ENCODE measurements around the gene ABCD3.
A peak's percentile ranks its signal among the peaks of the same experiment; 100 is the strongest.
"Not testable (repeated sequence)": the region's sequence is repeated elsewhere in the genome, so short reads cannot be mapped to it uniquely, and the experiment has no call there.

The ABCD3 gene

DNA sequence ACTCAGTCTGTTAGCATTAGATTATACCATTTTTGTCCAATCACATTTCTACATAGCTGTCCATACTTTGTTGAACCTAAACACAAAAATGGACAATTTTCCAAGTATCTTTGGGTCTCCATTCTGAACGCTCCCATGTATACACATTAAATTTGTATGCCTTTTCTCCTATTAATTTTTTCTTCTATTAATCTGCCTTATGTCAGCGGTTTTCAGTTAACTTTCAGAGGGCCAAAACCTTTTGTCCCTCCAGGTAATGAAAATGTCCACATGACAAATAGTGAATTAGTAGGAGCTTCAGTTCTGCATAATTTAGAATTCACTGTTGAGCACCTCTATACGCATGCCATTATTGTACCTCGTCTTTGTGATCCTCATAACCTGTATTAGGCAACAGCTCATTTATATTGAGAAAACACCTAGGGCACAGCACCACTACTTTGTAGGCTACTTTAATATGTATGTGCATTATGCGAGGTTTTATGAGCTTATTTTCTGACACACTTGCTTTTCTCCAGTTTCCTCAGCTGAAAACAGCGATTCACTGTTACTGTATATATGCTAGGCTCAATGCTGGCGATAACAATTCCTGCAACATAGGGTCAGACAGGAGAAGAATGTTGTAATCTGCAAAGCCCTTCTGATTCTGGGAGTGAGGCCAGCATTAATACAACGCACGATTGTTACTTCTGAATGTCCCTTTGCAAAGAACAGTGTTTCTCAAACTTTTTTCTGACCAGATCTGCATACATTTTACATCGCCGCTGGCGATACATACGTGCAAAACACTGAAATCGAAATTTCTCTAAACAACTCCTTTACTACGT is 1.1 kb upstream of the ABCD3 start:
- DNase-seq: no peak

DNA sequence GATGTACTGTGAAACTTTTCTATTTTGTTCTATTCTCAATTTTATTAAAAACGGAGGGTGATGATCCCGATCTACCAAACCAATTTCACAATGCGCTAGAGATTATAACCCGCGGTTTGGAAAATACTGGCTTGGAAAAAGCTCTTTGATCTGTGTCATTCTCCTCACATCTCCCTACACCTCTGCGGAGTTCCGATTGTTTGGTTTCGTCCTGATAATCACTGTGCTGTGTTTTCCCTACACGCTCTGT is 536 bp upstream of the ABCD3 start:
- DNase-seq: no peak

DNA sequence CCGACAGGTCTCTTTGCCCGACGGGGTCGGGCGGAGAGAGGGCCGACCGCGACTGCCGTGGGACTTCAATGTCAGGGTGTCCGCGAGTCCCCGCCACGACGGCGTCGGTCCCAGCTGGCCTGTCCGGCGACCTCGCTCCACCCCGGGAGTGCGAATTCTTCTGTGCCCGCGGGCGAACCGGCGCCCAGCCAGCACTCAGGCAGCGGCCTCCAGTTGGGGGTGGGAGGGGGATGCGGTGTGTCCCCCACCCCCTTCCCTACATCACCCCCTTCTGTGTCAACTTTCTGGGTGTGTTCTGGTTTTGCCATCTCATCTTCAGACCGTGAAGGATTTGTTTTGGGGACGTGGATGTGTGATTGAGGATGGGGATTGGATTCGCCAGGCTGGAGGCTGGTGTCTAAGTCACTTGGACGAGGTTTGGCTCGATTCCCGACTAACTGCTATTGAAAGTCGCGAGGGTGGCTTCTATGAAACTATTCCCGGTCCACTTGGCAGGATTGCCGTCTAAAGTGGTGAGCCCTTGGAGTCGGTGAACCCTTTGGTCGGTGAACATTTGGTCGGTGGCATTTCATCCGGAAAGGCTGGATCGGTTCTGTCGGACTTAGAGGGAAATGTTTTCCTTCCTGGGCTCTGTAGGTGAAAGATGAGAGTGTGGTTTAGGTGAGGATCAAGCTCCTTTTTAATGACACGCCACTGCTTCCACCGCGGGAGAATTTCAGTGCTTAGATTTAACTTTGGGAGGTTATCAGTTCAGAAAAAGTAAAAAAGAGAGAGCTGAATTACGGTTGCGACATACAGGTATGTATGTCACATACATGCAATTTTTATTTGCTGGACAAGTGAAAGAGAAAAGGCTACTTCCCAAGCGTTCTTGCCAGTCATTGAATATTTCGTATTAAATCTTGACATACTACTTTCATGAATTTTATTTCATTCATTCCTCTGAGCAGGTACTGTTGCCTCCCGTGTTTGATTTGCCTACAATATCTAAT is 771 bp downstream of the ABCD3 start:
- DNase-seq: peak in 1 of 2 donors; percentile 19

DNA sequence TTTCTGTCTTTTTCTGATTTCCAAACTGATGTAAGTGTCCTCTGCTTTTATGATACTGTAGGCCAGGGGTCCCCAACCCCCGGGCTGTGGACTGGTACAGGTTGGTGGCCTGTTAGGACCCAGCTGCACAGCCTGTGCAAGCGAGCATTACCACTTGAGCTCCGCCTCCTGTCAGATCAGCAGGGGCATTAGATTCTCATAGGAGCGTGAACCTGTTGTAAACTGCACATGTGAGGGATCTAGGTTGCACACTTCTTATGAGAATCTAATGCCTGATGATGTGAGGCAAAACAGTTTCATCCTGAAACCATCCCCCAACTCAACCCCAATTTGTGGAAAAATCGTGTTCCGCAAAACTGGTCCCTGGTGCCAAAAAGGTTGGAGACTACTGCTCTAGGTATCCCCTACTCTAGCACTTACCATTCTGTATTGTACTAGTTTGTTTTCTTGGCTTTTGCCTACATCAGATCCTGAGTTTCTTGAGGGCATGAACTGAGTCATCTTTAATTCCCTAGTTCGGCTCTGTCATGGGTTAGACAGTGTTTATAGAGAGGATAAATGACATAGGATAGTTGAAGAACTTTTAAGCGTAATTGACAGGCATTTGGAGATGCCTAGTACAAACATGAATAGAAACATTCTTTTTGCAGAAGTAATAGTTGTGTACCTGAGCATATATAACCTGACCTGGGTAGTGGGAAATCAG is 4.1 kb downstream of the ABCD3 start:
- DNase-seq: no peak

DNA sequence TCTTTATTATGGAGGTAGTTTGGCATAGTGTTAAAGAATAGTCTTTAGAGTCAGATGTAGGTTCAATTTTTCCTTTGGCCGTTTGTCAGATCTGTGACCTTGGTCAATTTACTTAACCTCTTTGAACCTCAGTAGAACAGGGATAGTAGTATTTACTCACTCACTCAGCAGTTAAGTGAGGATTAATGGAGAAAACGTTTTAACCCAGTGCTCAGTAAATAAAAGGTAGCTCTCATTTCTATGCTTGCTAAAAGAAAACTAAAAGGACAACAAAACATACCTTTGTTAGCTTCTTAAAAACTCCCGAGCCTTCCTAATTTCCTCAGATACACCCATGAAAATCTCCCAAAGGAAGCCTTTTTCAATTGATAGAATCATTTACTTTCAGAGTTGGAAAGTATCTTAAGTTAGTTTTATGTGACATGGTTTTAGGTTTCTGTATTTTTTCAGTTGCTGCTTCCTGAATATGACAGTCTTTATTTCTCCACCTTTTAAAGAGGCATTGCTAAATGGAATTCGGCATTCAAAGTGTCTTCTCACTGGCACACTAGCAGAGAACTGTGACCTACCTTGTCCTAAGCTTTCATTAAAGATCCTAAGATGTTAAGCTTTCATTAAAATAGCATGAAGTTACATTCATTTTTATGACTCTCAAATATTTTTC is 7.8 kb downstream of the ABCD3 start:
- DNase-seq: no peak

DNA sequence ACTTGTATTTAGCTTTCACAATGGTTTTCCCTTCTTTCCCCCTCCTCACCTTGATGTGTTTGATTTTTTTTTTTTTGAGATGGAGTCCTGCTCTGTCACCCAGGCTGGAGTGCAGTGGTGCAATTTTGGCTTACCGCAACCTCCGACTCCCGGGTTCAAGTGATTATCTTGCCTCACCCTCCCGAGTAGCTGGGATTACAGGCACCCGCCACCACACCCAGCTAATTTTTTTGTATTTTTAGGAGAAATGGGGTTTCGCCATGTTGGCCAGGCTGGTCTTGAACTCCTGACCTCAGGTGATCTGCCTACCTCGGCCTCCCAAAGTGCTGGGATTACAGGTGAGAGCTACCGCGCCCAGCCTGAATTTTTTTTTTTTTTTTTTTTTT is 8.3 kb downstream of the ABCD3 start:
- DNase-seq: not testable (repeated sequence)

DNA sequence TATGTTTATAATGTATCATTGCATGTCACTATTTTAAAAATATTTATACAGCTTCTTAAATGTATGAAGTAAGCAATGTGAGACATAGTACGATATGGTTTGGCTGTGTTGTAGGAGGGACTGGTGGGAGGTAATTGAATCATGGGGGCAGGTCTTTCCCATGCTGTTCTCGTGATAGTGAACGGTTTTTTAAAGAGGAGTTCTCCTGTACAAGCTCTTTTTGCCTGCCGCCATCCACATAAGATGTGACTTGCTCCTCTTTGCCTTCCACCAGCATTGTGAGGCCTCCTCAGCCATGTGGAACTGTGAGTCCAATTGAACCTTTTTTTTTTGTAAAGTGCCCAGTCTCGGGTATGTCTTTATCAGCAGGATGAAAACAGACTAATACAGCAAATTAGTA is 10.3 kb downstream of the ABCD3 start:
- no peak for DNase-seq

DNA sequence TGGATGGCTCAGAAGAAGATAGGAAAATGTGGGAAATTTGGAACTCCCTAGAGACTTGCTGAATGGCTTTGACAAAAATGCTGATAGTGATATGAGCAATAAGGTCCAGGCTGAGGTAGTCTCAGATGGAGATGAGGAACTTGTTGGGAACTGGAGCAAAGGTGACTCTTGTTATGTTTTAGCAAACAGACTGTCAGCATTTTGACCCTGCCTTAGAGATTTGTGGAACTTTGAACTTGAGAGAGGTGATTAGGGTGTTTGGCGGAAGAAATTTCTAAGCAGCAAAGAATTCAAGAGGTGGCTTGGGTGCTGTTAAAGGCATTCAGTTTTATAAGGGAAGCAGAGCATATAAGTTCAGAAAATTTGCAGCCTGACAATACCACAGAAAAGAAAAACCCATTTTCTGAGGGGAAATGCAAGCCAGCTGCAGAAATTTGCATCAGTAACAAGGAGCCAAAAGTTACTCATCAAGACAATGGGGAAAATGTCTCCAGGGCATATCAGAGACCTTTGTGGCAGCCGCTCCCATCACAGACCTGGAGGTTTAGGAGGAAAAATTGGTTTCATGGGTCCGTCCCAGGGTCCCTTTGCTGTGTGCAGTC is 10.8 kb downstream of the ABCD3 start:
- not testable (repeated sequence) for DNase-seq

DNA sequence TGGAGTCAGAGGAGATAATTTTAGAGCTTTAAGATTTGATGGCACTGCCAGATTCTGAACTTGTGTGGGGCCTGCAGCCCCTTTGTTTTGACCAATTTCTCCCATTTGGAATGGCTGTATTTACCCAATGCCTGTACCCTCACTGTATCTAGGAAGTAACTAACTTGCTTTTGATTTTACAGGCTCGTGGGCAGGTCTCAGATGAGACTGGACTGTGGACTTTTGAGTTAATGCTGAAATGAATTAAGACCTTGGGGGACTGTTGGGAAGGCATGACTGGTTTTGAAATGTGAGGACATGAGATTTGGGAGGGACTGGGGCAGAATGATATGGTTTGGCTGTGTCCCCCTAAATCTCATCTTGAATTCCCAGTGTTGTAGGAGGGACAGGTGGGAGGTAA is 11.9 kb downstream of the ABCD3 start:
- not testable (repeated sequence) for DNase-seq

DNA sequence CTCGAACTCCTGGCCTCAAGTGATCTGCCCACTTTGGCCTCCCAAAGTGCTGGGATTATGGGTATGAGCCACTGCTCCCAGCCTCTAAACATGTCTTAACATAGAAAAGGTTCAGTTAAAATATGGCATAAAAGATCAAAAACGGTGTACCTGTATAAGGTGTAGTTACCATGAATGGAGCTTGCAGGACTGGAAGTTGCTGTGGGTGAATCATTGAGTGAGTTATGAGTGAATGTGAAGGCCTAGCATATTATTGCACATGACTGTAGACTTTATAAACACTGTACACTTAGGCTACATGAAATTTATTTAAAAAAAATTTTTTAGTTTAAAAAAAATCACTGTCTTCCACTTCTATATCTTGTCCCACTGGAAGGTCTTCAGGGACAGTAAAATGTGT is 15.7 kb downstream of the ABCD3 start:
- no peak for DNase-seq

DNA sequence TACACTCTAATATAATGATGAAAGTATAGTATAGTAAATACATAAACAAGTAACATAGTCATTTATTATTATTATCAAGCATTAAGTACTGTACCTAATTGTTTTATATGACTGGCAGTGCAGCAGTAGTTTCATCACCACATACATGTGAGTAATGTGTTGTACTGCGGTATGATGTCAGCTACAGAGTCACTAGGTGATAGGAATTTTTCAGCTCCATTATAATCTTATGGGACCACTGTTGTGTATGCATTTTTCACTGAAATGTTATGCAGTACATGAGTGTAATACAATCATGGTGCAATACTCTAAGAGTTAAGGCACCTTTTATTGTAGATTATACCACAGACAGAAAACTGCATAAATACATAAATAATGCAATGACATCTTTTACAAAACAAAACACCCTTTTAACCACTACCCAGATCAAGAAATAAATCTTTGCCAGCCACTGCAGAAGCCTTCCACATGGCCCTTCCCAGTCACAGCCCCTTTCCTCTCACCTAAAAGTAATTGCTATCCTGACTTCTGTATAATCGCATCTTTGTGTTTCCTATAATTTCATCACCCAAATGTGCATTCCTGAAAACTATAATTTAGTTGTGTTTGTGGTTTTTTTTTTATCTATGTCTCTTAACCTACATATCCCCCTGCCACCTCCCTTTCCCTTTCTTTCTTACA is 16.3 kb downstream of the ABCD3 start:
- no peak for DNase-seq

DNA sequence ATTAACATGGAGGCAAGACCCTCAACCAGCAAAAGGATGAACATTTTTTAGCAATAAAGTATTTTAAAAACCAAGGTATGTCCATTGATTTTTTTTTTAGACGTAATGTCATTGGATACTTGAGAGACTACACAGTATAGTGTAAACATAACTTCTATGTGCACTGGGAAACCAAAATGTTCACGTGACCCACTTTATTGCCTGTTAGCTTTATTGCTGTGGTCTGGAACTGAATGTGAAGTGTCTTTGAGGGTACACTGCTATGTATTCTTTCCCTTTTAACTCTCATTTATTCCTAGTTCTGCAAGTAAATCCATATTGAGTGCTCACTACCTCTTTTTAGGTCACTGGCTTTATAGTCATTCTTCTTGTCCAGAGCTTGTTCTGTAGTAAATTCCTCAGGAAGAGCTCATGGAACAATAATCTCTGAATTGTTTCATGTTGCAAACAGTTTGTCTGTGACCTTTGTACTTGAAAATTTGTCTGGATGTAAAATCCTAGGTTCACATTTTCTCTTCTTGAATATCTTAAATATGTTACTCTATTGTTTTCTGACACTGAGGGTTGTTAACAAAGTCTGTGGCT is 20.6 kb downstream of the ABCD3 start:
- DNase-seq: no peak

DNA sequence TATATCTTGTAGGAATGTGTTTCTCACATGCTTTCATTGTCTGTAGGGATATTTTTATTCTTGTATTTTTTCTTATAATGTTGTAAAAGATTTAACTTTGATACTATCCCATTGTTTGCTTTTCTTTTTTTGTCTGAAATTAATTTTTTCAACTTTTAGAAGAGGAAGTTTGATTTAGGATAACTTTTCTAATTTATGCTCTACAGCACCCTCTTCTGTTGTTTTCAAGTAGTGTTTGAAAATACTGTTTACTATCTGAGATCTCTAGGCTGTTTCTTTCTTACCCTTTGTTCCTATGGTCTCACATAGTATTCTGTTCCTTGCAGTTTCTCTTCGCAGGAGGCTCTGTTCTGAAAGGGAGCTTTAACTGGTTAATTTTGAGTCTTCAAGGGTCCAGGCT is 21.9 kb downstream of the ABCD3 start:
- no peak for DNase-seq

DNA sequence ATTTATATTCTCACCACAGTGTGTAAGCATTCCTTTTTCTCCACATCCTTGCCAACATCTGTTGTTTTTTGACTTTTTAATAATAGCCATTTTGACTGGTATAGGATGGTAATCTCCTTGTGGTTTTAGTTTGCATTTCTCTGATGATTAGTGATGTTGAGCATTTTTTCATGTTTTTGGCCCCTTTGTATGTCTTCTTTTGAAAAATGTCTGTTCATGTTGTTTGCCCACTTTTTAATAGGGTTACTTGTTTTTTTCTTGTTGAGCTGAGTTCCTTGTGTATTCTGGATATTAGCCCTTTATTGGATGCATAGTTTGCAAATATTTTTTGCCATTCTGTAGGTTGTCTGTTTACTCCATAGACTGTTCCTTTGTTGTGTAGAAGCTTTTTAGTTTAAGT is 24.9 kb downstream of the ABCD3 start:
- not testable (repeated sequence) for DNase-seq

DNA sequence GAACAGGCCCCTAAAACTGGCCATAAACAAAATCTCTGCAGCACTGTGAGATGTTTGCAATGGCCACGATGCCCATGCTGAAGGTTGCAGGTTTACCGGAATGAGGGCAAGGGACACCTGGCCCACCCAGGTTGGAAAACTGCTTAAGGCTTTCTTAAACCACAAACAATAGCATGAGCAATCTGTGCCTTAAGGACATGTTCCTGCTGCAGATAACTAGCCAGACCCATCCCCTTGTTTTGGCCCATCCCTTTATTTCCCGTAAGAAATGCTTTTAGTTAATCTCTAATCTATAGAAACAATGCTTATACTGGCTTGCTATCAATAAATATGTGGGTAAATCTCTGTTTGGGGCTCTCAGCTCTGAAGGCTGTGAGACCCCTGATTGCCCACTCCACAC is 26.6 kb downstream of the ABCD3 start:
- DNase-seq: not testable (repeated sequence)

DNA sequence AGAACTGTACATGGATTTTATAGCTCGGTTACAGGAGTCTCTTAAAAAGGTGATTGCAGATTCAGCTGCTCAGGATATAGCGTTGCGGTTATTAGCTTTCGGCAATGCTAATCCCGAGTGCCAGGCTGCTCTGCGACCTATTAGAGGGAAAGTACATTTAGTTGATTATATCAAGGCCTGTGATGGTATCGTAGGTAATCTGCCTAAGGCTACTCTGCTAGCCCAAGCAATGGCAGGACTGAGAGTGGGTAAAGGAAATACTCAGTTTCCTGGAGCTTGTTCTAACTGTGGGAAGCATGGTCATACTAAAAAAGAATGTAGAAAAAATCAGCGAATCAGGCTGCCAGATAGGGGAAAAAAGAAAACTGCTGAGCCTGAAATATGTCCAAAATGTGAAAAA is 27.5 kb downstream of the ABCD3 start:
- DNase-seq: not testable (repeated sequence)

DNA sequence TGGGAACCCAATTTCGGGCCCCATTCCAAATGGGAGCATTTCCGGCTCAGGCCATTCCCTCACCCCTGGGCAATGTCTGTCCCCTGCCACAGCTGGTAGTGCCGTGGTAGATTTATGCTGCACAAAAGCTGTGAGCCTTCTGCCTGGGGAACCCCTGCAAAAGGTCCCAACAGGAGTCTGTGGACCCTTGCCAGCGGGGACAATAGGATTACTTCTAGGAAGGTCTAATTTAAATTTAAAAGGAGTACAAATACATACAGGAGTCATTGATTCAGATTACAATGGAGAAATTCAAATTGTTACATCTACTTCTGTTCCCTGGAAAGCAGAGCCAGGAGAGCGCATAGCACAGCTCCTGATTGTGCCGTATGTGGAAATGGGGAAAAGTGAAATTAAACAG is 28.0 kb downstream of the ABCD3 start:
- DNase-seq: not testable (repeated sequence)

DNA sequence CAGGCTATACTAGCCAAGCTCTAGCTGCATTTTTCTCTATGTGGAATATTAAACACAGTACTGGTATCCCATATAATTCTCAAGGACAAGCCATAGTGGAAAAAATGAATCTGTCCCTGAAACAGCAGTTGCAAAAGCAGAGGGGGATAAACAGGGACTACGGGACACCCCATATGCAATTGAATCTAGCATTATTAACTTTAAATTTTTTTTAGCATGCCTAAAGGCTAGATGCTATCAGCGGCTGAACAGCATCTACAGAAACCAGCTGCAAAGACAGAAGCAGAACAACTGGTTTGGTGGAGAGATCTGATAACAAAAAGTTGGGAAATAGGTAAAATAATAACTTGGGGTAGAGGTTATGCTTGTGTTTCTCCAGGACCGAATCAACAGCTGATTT is 30.6 kb downstream of the ABCD3 start:
- not testable (repeated sequence) for DNase-seq

DNA sequence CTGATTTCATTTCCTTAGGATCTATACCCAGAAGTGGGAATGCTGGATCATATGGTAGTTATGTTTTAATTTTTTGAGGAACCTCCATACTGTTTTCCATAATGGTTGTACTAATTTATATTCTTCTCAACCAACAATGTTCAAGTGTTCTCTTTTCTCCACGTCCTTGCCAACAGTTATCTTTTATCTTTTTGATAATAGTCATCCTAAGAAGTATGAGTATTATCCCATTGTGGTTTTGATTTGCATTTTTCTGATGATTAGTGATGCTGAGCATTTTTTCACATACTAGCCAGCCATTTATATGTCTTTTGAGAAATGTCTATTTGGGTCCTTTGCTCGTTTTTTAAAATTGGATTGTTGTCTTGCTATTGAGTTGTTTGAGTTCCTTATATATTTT is 38.5 kb downstream of the ABCD3 start:
- no peak for DNase-seq

DNA sequence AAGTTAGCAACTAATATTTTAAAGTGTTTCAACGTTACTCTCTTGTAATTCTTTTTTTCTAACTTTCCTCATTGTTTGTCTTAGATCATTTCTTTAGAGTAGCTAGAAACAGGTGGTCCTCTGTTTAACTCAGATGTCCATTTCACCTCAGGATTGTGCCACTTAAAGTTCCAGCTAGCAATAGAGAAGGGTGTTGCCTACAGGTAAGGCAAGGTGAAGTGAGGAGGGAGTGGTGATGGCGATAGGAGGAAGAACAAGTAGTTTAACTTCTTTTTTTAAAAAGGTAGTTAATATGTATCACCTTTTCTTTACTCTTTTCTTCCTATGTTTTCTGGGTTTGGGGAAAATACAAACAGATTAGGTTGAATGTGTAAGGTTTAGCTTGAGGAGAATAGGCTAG is 44.4 kb downstream of the ABCD3 start:
- DNase-seq: no peak

DNA sequence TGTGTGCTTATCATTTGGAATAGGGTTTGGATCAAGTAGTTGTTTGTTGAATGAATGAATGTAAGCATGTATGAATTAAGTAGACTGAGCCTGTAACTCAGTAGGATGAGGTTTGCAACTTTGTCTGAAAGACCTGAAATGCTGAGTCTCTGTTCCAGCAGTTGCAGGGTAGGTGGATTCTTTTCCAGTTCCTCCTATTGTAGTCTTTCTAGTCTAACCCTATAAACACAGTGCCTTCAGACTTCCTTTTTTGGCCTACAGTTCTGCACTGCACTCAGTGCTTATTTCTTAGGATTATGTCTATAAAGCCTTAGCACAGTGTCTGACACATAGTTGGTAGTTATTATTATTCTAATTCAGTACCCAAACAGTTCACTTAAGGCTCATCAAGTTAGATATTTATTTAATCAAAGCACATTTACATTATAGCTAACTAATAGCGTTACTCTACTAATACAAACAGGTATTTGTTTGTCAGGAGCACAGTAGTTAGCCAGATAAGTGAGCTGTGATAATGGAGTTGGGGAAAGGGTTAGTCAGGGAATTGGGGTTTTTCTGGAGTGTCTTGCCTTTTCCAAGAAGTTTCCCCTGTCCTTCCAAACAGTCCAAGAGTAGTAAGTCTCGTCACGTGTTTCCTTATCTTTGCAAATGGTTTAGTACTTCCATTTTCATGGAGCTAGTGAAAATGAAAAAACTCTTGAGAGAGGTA is 45.0 kb downstream of the ABCD3 start:
- no peak for DNase-seq

Data from stimulated activated CD4-positive, alpha-beta T cell treated with anti-CD3 and anti-CD28 coated beads, Interleukin-2, amount 100 ng/mL, for 48 hours (primary cell).